ENCODE results near the gene MAPK12.
"Not testable (repeated sequence)": the region's sequence is repeated elsewhere in the genome, so short reads cannot be mapped to it uniquely, and the experiment has no call there.

MAPK12 gene

GRCh38 chr22:50208430-50208938 is 53.0 kb downstream of the MAPK12 start:
- Histone ChIP-seq H2AFZ (no peak overlapping the region), H3K4me2 (ENCODE audit: low read length) (no peak overlapping the region), H3K4me1 (peaks cover 2% of the 10 kb centered on the region), H3K27me3 (ENCODE audit: control insufficient read depth, insufficient read depth, low read length) (no peaks in the 10 kb centered on the region), H3K4me3 (ENCODE audit: low read depth, low read length) (no peak overlapping the region), H3K36me3 (ENCODE audit: control insufficient read depth, insufficient read depth, low read length) (no peaks in the 10 kb centered on the region), H3K9ac (no peak overlapping the region), H3K79me2 (peaks cover 7% of the 10 kb centered on the region), H3K27ac (no peak overlapping the region), H3K9me3 (ENCODE audit: control insufficient read depth, low read length) (no peaks in the 10 kb centered on the region)
- TF ChIP-seq, protein P1, sequence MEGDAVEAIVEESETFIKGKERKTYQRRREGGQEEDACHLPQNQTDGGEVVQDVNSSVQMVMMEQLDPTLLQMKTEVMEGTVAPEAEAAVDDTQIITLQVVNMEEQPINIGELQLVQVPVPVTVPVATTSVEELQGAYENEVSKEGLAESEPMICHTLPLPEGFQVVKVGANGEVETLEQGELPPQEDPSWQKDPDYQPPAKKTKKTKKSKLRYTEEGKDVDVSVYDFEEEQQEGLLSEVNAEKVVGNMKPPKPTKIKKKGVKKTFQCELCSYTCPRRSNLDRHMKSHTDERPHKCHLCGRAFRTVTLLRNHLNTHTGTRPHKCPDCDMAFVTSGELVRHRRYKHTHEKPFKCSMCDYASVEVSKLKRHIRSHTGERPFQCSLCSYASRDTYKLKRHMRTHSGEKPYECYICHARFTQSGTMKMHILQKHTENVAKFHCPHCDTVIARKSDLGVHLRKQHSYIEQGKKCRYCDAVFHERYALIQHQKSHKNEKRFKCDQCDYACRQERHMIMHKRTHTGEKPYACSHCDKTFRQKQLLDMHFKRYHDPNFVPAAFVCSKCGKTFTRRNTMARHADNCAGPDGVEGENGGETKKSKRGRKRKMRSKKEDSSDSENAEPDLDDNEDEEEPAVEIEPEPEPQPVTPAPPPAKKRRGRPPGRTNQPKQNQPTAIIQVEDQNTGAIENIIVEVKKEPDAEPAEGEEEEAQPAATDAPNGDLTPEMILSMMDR (IDR thresholded peaks at IDR 0.05) = no peak

GRCh38 chr22:50207383-50208140 is 53.9 kb downstream of the MAPK12 start:
- H3K79me2 ChIP-seq = peaks cover 10% of the 10 kb centered on the region
- TF ChIP-seq, protein P1 (IDR thresholded peaks at IDR 0.05) = no peak
- H3K36me3 ChIP-seq (ENCODE audit: control insufficient read depth, insufficient read depth, low read length) = no peaks in the 10 kb centered on the region
- H3K27ac ChIP-seq = no peak overlapping the region
- H2AFZ ChIP-seq = no peak overlapping the region
- H3K4me3 ChIP-seq (ENCODE audit: low read depth, low read length) = no peak overlapping the region
- H3K4me1 ChIP-seq = peaks cover 2% of the 10 kb centered on the region
- no peaks in the 10 kb centered on the region for H3K9me3 ChIP-seq (ENCODE audit: control insufficient read depth, low read length)
- H3K27me3 ChIP-seq (ENCODE audit: control insufficient read depth, insufficient read depth, low read length) = no peaks in the 10 kb centered on the region
- no peak overlapping the region for H3K4me2 ChIP-seq (ENCODE audit: low read length)
- no peak overlapping the region for H3K9ac ChIP-seq

GRCh38 chr22:50206599-50206998 is 54.9 kb downstream of the MAPK12 start:
- Histone ChIP-seq H3K27ac (no peak overlapping the region), H3K4me1 (peaks cover 2% of the 10 kb centered on the region), H3K27me3 (ENCODE audit: control insufficient read depth, insufficient read depth, low read length) (no peaks in the 10 kb centered on the region), H3K4me2 (ENCODE audit: low read length) (no peak overlapping the region), H3K9ac (no peak overlapping the region), H3K79me2 (peaks cover 10% of the 10 kb centered on the region), H3K9me3 (ENCODE audit: control insufficient read depth, low read length) (no peaks in the 10 kb centered on the region), H3K4me3 (ENCODE audit: low read depth, low read length) (no peak overlapping the region), H3K36me3 (ENCODE audit: control insufficient read depth, insufficient read depth, low read length) (no peaks in the 10 kb centered on the region), H2AFZ (no peak overlapping the region)
- TF ChIP-seq, protein P1 (IDR thresholded peaks at IDR 0.05) = no peak

DNA sequence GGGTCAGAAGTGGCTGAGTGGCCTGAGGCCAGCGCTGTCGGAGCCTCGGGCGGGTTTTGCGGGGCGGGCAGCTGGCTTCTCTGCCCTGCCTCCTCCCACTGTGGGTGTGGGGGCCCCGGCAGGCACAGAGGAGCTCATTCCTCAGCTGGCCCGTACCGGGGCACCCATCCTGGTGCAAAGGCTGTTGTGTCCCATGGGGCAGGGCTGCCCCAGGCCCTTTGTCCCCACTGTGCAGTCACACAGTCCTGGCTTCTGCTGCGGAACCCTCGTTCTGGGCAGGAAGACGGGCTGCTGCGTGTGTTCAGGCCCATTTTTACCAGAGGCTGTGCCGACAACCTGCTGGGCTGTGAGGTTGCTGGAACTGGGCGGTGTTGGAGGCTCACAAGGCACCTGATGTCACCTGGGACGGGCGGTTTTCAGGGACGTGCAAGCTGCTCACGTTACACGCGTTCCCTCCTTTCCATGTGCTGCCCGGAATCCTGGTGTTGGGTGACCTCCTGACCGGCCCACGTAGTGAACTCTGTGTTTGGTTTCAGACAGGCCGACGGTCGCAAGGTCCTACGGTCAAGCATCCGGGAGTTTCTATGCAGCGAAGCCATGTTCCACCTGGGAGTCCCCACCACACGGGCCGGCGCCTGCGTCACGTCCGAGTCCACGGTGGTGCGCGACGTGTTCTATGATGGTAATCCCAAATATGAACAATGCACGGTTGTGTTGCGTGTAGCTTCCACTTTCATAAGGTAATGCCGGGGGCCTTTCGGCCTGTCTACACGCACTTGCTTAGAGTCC is 55.5 kb downstream of the MAPK12 start:
- Histone ChIP-seq H3K9me3 (ENCODE audit: control insufficient read depth, low read length) (no peaks in the 10 kb centered on the region), H3K27ac (no peak overlapping the region), H2AFZ (no peak overlapping the region), H3K4me2 (ENCODE audit: low read length) (no peak overlapping the region), H3K79me2 (peaks cover 7% of the 10 kb centered on the region), H3K36me3 (ENCODE audit: control insufficient read depth, insufficient read depth, low read length) (no peaks in the 10 kb centered on the region), H3K9ac (no peak overlapping the region), H3K4me3 (ENCODE audit: low read depth, low read length) (no peak overlapping the region), H3K4me1 (peaks cover 2% of the 10 kb centered on the region), H3K27me3 (ENCODE audit: control insufficient read depth, insufficient read depth, low read length) (no peaks in the 10 kb centered on the region)
- TF ChIP-seq, protein P1 (IDR thresholded peaks at IDR 0.05) = no peak

- H3K27ac ChIP-seq; H3K27me3 ChIP-seq (ENCODE audit: control insufficient read depth, insufficient read depth, low read length); H3K36me3 ChIP-seq (ENCODE audit: control insufficient read depth, insufficient read depth, low read length); H3K4me1 ChIP-seq; H2AFZ ChIP-seq; H3K9me3 ChIP-seq (ENCODE audit: control insufficient read depth, low read length); H3K9ac ChIP-seq; H3K4me2 ChIP-seq (ENCODE audit: low read length); H3K4me3 ChIP-seq (ENCODE audit: low read depth, low read length); H3K79me2 ChIP-seq: not testable (repeated sequence)
Observed at GRCh38 chr22:50204998-50205397, 56.5 kb downstream of the MAPK12 start.
